GM12892 (cell line): Measurements from ENCODE around the gene TMEM269.

Experiments
- POLR2A ChIP-seq: IDR thresholded peaks from 2 replicates; pipeline ENCODE4 v1.6.1; 2011; ENCODE audit warnings: low read depth, low read length, control low read depth
- POLR2AphosphoS5 ChIP-seq: IDR thresholded peaks from 2 replicates; pipeline ENCODE4 v1.6.1; 2011; ENCODE audit warnings: low read depth, low read length, control low read depth

DNA sequence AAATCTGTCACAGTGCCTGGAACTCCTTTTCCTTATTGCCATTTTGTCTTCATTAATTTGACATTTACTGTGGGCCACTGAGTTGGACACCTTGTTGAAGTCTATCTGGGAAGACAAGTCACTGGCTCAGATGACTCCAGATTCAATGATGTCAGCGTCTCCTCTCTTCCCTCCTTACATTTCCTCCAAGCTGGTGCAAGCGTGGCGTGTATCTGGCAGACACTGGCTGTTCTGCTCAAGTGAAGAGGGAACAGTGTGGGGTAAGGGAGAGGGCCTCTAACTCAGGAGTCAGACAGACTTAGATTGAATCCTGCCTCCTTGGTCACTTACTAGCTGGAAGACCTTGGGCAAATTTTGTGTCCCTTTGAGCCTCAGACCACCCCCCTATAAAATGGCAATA, 52.9 kb downstream of the TMEM269 start:
- TF ChIP-seq POLR2AphosphoS5 (no peak), POLR2A (no peak)
